ENCODE results near the gene WNT7A. TPM values are rescaled to one million over a fixed set of nuclear protein-coding genes. Genes with fewer than 3 reads are reported as not detected.

The WNT7A gene
- total RNA-seq, 1 experiment from 2014 or later, result not detected

GRCh38 chr3:13833506-13834257 is 46.2 kb downstream of the WNT7A start:
- Mint-ChIP-seq H3K27ac (no peak overlapping the region; a peak in 1 of 7 replicates), H3K4me1 (peaks cover 6 to 7% of the 10 kb centered on the region in 2 experiments), H3K9me3 (no peaks in the 10 kb centered on the region), H3K4me3 (no peak overlapping the region), H3K27me3 (ENCODE audit: low read depth) (peaks cover 35% of the 10 kb centered on the region), H3K36me3 (ENCODE audit: insufficient read depth in 1 of 3, low read depth in 3 of 3) (no peaks in the 10 kb centered on the region)
- no peaks in the 10 kb centered on the region for H4K20me1 ChIP-seq (ENCODE audit: control insufficient read depth, insufficient read depth, insufficient read length)
- H2BK5ac ChIP-seq (ENCODE audit: insufficient read length, low read length), result no peak overlapping the region
- no peaks in the 10 kb centered on the region for H3K4me1 ChIP-seq (ENCODE audit: insufficient read depth, low read length)
- no peak overlapping the region for H2AK5ac ChIP-seq (ENCODE audit: insufficient read length, low read length)
- no peak overlapping the region for H3K4ac ChIP-seq (ENCODE audit: low read depth, low read length)
- no peaks in the 10 kb centered on the region for H3K79me2 ChIP-seq (ENCODE audit: insufficient read depth, low read length)
- no peak overlapping the region for H3K23ac ChIP-seq (ENCODE audit: insufficient read length, low read depth, low read length)
- H3K4me2 ChIP-seq (ENCODE audit: insufficient read depth, insufficient read length, low read length), result no peak overlapping the region
- H2AFZ ChIP-seq (ENCODE audit: low read length), result no peak overlapping the region
- H4K91ac ChIP-seq (ENCODE audit: insufficient read length, low read depth, low read length), result no peak overlapping the region
- no peaks in the 10 kb centered on the region for H3K9me3 ChIP-seq (ENCODE audit: control insufficient read depth, low read depth, low read length)
- TF ChIP-seq CTCF (conservative IDR thresholded peaks at IDR 0.05), result no peak
- no peak overlapping the region for H3T11ph ChIP-seq (ENCODE audit: low read length)
- no peak for DNase-seq
- no peak overlapping the region for H3K9ac ChIP-seq (ENCODE audit: extremely low read depth, insufficient read length, low read length)
- WGBS (ENCODE audit: extremely low coverage, insufficient read length, low lambda C conversion rate), result no CpG with 5 or more reads among the region's 9 CpGs
- H3K27me3 ChIP-seq (ENCODE audit: insufficient read depth, low read length), result no peaks in the 10 kb centered on the region
- no peak overlapping the region for H3K56ac ChIP-seq (ENCODE audit: insufficient read length, low read depth, low read length)
- no peak overlapping the region for H2BK120ac ChIP-seq (ENCODE audit: low read depth, low read length, poor library complexity, severe bottlenecking)
- no peak overlapping the region for H3K18ac ChIP-seq (ENCODE audit: insufficient read length, low read depth, low read length)
- H3K14ac ChIP-seq (ENCODE audit: insufficient read depth, low read length), result no peak overlapping the region; the same call in 1 of the 2 replicates
- no peak overlapping the region for H2BK15ac ChIP-seq (ENCODE audit: low read depth, low read length)
- no peak overlapping the region for H2BK12ac ChIP-seq (ENCODE audit: insufficient read length, low read depth, low read length)
- no peak overlapping the region for H4K5ac ChIP-seq (ENCODE audit: insufficient read length, low read depth, low read length)
- no peak overlapping the region for H4K8ac ChIP-seq (replicated peaks; ENCODE audit: insufficient read length, low read depth, low read length)
- no peak overlapping the region for H3K27ac ChIP-seq (ENCODE audit: insufficient read length, low read depth, low read length)
- no peak overlapping the region for H2BK20ac ChIP-seq (ENCODE audit: low read depth, low read length, poor library complexity, severe bottlenecking)
- H3K23me2 ChIP-seq (ENCODE audit: insufficient read length, low read depth, low read length, poor library complexity, severe bottlenecking), result no peaks in the 10 kb centered on the region
- no peaks in the 10 kb centered on the region for H3K79me1 ChIP-seq (ENCODE audit: insufficient read depth, low read depth, low read length, poor library complexity, severe bottlenecking)

Data from H9 (cell line).